Common myeloid progenitor, CD34-positive (primary cell): Measurements from ENCODE around the gene ARID3A.
A peak's percentile ranks its signal among the peaks of the same experiment; 100 is the strongest.

ENCODE experiments used
- CTCF ChIA-PET: fragments of 350-600 bp; sonication (Branson Sonifier 250); formaldehyde crosslinking; loops from one replicate; lab custom pipeline; 2021; ENCODE audit warnings: antibody characterized with exemption; lab: Charles Lee
- POLR2A ChIA-PET: fragments of 350-600 bp; sonication (Branson Sonifier 250); formaldehyde crosslinking; loops from one replicate; lab custom pipeline; 2021; ENCODE audit warnings: antibody characterized with exemption; lab: Charles Lee
- DNase-seq, 3 donors: peaks; one replicate each; pipeline versions ENCODE4 v3.0.0 to v3.0.0-alpha.2; 2013
- H3K27ac ChIP-seq, 2 experiments: 1 replicate in 1 of 2; 2 replicates in 1 of 2; pipeline ENCODE4 v1.7.0; 2013; ENCODE audit warnings: inconsistent platforms in 2 of 2, low read length in 2 of 2, mild to moderate bottlenecking in 2 of 2, low read depth in 1 of 2, moderate library complexity in 1 of 2; ENCODE audit not compliant: severe bottlenecking in 2 of 2, insufficient read depth in 1 of 2, poor library complexity in 1 of 2
- H3K27me3 ChIP-seq, 5 experiments: replicated peaks in 2 of 5; 1 replicate in 3 of 5; 2 replicates in 2 of 5; pipeline versions ENCODE4 v1.6.1 to v1.7.0; 2013; ENCODE audit warnings: low read length in 4 of 5, mild to moderate bottlenecking in 2 of 5, moderate library complexity in 2 of 5, inconsistent platforms in 1 of 5; ENCODE audit not compliant: insufficient read depth in 5 of 5, control insufficient read depth in 4 of 5
- H3K36me3 ChIP-seq, 4 experiments: 1 replicate in 2 of 4; 2 replicates in 2 of 4; pipeline versions ENCODE4 v1.6.1 to v1.7.0; 2013; ENCODE audit warnings: low read length in 3 of 4, control low read depth in 1 of 4, mild to moderate bottlenecking in 1 of 4; ENCODE audit not compliant: control insufficient read depth in 4 of 4, insufficient read depth in 4 of 4
- H3K4me1 ChIP-seq, 4 experiments: 1 replicate in 3 of 4; 2 replicates in 1 of 4; pipeline versions ENCODE4 v1.6.1 to v1.7.1; 2013; ENCODE audit warnings: low read length in 3 of 4, mild to moderate bottlenecking in 3 of 4, control low read depth in 1 of 4, inconsistent platforms in 1 of 4, moderate library complexity in 1 of 4; ENCODE audit not compliant: control insufficient read depth in 4 of 4, insufficient read depth in 4 of 4; ENCODE audit errors: control extremely low read depth in 1 of 4
- H3K4me3 ChIP-seq, 7 experiments: 1 replicate in 4 of 7; 2 replicates in 3 of 7; pipeline versions ENCODE4 v1.5.1 to v1.7.0; 2013; ENCODE audit warnings: mild to moderate bottlenecking in 7 of 7, low read length in 6 of 7, moderate library complexity in 6 of 7, inconsistent platforms in 2 of 7, low read depth in 2 of 7, control low read depth in 1 of 7; ENCODE audit not compliant: insufficient read depth in 4 of 7, control insufficient read depth in 1 of 7; ENCODE audit errors: extremely low read depth in 1 of 7
- H3K9me3 ChIP-seq, 5 experiments: 1 replicate in 4 of 5; 2 replicates in 1 of 5; pipeline versions ENCODE4 v1.6.1 to v1.7.1; 2013; ENCODE audit warnings: low read length in 4 of 5, mild to moderate bottlenecking in 2 of 5, inconsistent platforms in 1 of 5, low read depth in 1 of 5, moderate library complexity in 1 of 5; ENCODE audit not compliant: control insufficient read depth in 4 of 5, insufficient read depth in 2 of 5; ENCODE audit errors: control extremely low read depth in 1 of 5
- WGBS: methylation state at CpG from one replicate; pipeline ENCODE4 v1.1.5; 2013; ENCODE audit not compliant: insufficient coverage; 5-methylcytosine and 5-hydroxymethylcytosine counted together

ARID3A gene

GRCh38 chr19:947090-947706, 21.4 kb downstream of the ARID3A start:
- Histone ChIP-seq H3K36me3 (peaks cover 0 to 19% (median 3%) of the 10 kb centered on the region in 4 experiments), H3K4me3 (peak overlapping the region in 2 of 7 experiments; percentile 11 to 28), H3K9me3 (no peaks in the 10 kb centered on the region), H3K4me1 (peaks cover 0 to 53% (median 40%) of the 10 kb centered on the region in 4 experiments), H3K27ac (no peak overlapping the region), H3K27me3 (no peaks in the 10 kb centered on the region)
- CTCF ChIA-PET, result interaction anchor here (0.5 to 2.1 kb wide), 6 partner anchors 12 to 85 kb away, joined by 3 to 10 read pairs (median 3); no protein-coding TSS in a partner anchor
- POLR2A ChIA-PET, result interaction anchor here (0.6 to 1.3 kb wide), 3 partner anchors 13 to 31 kb away, joined by 3 to 5 read pairs (median 5); no protein-coding TSS in a partner anchor
- 51% methylated on average over 28 of the region's 30 CpGs for WGBS
- no peak for DNase-seq

- Histone ChIP-seq H3K27ac (no peak overlapping the region), H3K4me3 (peak overlapping the region in 3 of 7 experiments; percentile 11 to 36 (median 28)), H3K9me3 (no peaks in the 10 kb centered on the region), H3K36me3 (peaks cover 0 to 12% (median 3%) of the 10 kb centered on the region in 4 experiments), H3K27me3 (no peaks in the 10 kb centered on the region), H3K4me1 (peaks cover 0 to 61% (median 40%) of the 10 kb centered on the region in 4 experiments)
- ChIA-PET POLR2A (interaction anchor here (0.6 to 1.3 kb wide), 3 partner anchors 13 to 30 kb away, joined by 3 to 5 read pairs (median 5); no protein-coding TSS in a partner anchor), CTCF (interaction anchor here (0.7 to 2.1 kb wide), 7 partner anchors 9 to 34 kb away, joined by 3 to 10 read pairs (median 3); no protein-coding TSS in a partner anchor)
- DNase-seq, result peak; percentile 86 to 99 (median 98)
- 31% methylated on average over 23 of the region's 47 CpGs for WGBS
These were observed 22.1 kb downstream of the ARID3A start for GRCh38 chr19:947707-948539.

GRCh38 chr19:948842-949496, 23.1 kb downstream of the ARID3A start:
- ChIA-PET CTCF (interaction anchor here (0.7 to 1.5 kb wide), 4 partner anchors 10 to 33 kb away, joined by 3 to 4 read pairs (median 3); no protein-coding TSS in a partner anchor), POLR2A (interaction anchor here (1.3 kb wide), 1 partner anchor 16 kb away, joined by 5 read pairs; no protein-coding TSS in a partner anchor)
- no peaks in the 10 kb centered on the region for H3K9me3 ChIP-seq
- H3K27ac ChIP-seq, result no peak overlapping the region
- peak in 2 of 3 donors; percentile 39 to 45 for DNase-seq
- peaks cover 0 to 6% (median under 1%) of the 10 kb centered on the region in 4 experiments for H3K36me3 ChIP-seq
- H3K4me1 ChIP-seq, result peaks cover 0 to 68% (median 48%) of the 10 kb centered on the region in 4 experiments
- H3K4me3 ChIP-seq, result no peak overlapping the region
- H3K27me3 ChIP-seq, result no peaks in the 10 kb centered on the region
- 97% methylated on average over 11 of the region's 25 CpGs for WGBS

GRCh38 chr19:950352-951066, 24.7 kb downstream of the ARID3A start:
- ChIA-PET POLR2A (no interaction called here), CTCF (interaction anchor here (0.5 kb wide), 1 partner anchor 16 kb away, joined by 3 read pairs; no protein-coding TSS in a partner anchor)
- Histone ChIP-seq H3K4me1 (peaks cover 0 to 63% (median 41%) of the 10 kb centered on the region in 4 experiments), H3K9me3 (no peaks in the 10 kb centered on the region), H3K4me3 (no peak overlapping the region), H3K27ac (no peak overlapping the region), H3K36me3 (peaks cover 0 to 6% (median 0%) of the 10 kb centered on the region in 4 experiments), H3K27me3 (no peaks in the 10 kb centered on the region)
- 89% methylated on average over 15 of the region's 17 CpGs for WGBS
- no peak for DNase-seq

GRCh38 chr19:952049-952679, 26.3 kb downstream of the ARID3A start:
- POLR2A ChIA-PET, result no interaction called here
- 87% methylated on average over 12 of the region's 14 CpGs for WGBS
- peaks cover 0 to 57% (median 35%) of the 10 kb centered on the region in 4 experiments for H3K4me1 ChIP-seq
- no peaks in the 10 kb centered on the region for H3K9me3 ChIP-seq
- DNase-seq, result no peak
- peak overlapping the region in 1 of 2 experiments; percentile 66 for H3K27ac ChIP-seq
- CTCF ChIA-PET, result interaction anchor here (1.2 kb wide), 1 partner anchor 16 kb away, joined by 3 read pairs; no protein-coding TSS in a partner anchor
- H3K27me3 ChIP-seq, result no peaks in the 10 kb centered on the region
- H3K4me3 ChIP-seq, result peak overlapping the region in 3 of 7 experiments; percentile 28 to 68 (median 54)
- H3K36me3 ChIP-seq, result peaks cover 0 to 6% (median 0%) of the 10 kb centered on the region in 4 experiments
